Right renal pelvis (tissue), 4 donors: ENCODE results near the gene C16orf74. TPM values are rescaled to one million over a fixed set of nuclear protein-coding genes. Genes with fewer than 3 reads are reported as not detected.

Experiments used
- DNase-seq, 4 donors: peaks; one replicate each; pipeline ENCODE4 v3.0.0-alpha.2; 2013; ENCODE audit warnings: low read depth in 4 of 4, low spot score in 3 of 4, missing footprints in 1 of 4
- polyA plus RNA-seq, 4 donors: library from polyadenylated mRNA; unstranded; fragments of 120-200 nt; gene quantifications; one replicate each; pipeline ENCODE4 v1.2.1, GENCODE V29; 2013; ENCODE audit not compliant: insufficient read length in 4 of 4

C16orf74 gene
- 1 to 10 TPM; 2.9 to 4.2 (median 3.3) TPM for polyA plus RNA-seq

DNA sequence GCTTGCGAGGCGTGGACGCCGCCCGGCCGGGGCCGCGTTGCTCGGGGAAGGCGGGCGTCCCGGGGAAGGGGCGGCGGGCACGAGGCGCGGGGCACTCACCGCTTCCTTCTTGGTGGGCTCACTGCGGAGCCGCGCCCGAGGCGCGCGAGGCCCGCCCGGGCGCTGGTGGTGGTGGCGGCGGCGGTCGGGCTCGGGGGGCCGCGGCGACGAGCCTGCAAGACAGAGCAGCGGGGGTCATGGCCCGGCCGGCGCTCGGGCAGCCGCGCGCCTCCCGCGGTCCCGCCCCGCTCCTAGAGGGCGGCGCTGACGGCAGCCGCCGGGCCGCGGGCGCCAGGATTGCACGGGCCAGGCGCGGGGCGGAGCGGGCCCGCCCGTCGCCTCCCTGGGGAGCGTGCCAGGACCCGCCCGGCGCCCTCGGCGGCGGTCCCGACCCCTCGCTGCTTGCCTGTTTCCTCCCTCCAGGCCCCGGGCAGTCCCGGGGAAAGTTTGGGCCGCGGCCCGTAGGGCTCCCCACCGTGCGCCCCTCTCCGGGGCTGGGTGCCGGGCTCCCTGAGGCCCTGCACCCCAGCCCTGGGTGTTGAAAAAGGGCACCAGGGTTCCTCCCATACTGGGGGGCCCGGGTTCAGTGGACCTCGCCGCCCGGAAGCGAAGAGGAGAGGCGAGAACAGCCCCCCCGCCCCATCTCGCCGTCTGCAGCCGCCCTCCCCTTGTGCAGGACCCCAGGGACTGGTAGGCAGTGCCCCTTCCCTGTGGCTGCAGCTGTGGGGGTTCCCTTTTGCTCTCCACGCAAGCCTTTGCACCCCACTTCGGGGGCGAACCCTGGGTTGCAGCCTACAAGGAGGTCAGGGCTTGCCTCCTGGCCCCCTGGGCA is at the start of gene C16orf74:
Gene C16orf74 (minus strand): TSS at position 270 of the 871 bp plus-strand sequence. CDS start 15,879 bp downstream, outside the sequence.
- DNase-seq: no peak

DNA sequence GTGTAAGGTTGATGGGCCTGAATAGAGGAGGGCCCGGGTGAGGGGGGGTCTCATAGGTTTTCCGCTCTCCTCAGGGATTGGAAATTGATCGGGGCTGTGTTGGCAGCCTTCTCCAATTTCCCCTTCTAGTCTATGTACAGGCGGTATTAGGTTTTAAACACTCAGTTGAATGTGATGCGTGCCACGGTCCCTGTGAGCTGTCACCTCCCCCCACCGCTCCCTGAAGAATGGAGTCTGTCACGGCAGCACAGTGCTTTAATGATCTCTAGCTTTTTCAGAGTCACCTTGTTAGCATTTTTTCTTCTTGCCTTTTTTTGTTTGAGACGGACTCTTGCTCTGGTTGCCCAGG is 49.4 kb upstream of the C16orf74 start:
- DNase-seq: no peak

GRCh38 chr16:85799497-85800320 is 48.8 kb upstream of the C16orf74 start, which contains the start of the genes COX4I1 and EMC8:
TSS of gene COX4I1 (plus strand) at chr16:85799695. CDS start at chr16:85801206, 1,511 bp downstream.
TSS of gene EMC8 (minus strand) at chr16:85799544. CDS start at chr16:85799295, 249 bp downstream.
- peak; percentile 84 to 89 (median 88) for DNase-seq

GRCh38 chr16:85798901-85799496 is 48.1 kb upstream of the C16orf74 start:
- DNase-seq: no peak

GRCh38 chr16:85798283-85798776 is 47.4 kb upstream of the C16orf74 start:
- DNase-seq: no peak

GRCh38 chr16:85796599-85796998 is 45.7 kb upstream of the C16orf74 start:
- DNase-seq: no peak

GRCh38 chr16:85796152-85796551 is 45.3 kb upstream of the C16orf74 start:
- DNase-seq: no peak

GRCh38 chr16:85794696-85795095 is 43.8 kb upstream of the C16orf74 start:
- DNase-seq: no peak

- no peak for DNase-seq
Measured at GRCh38 chr16:85793662-85794298, 42.9 kb upstream of the C16orf74 start.

DNA sequence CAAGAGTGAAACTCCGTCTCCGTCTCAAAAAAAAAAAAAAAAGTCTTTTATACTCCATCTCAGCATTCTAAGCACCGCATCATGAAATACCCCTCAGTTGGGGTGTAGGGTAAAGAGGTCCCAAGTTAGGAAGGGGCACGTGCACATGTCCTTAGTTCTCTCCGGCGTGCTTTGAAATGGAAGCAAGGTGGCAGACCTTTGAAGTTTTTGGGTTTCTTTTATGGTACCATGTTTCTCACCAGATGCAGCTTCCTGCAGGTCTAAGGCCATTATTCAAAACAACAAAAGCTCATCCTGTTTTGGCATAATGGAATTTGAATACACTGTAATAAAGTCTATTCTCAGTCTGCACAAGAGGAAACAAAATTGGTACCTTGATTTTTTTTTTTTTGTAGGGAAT is 38.9 kb upstream of the C16orf74 start:
- no peak for DNase-seq

GRCh38 chr16:85788819-85789218 is 37.9 kb upstream of the C16orf74 start:
- no peak for DNase-seq

DNA sequence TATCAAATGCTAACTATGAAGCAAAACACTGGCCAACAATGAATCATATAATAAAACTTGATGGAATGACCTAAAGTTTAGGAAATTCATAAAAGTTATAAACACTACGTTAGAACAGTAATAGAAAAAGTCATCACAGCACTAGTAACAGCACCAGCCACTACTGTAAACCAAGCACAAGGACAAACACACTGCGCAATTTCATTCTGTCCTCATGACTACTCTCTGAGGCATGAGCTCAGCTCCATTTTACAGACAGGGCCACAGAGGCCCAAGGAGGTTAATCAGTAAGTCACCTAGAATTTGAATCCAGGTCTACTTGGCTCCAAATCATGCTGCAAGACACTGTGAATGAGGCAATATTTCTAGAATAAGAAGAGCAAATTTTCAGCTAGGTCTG is 35.0 kb upstream of the C16orf74 start:
- no peak for DNase-seq

DNA sequence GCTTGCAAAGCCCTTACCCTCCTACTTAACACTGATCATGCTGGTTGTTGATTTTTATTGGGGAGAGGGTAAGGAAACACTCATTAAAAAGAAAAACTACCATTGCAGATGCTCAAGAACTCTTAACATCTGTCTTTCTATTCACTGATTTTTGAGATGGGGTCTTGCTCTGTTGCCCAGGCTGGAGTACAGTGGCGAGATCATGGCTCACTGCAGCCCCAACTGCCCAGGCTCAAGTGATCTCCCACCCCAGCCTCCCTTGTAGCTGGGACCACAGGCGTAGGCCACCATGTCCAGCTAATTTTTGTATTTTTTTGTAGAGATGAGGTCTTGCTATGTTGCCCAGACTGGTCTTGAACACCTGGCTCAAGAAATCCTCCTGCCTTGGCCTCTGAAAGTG is 33.9 kb upstream of the C16orf74 start:
- DNase-seq: no peak

DNA sequence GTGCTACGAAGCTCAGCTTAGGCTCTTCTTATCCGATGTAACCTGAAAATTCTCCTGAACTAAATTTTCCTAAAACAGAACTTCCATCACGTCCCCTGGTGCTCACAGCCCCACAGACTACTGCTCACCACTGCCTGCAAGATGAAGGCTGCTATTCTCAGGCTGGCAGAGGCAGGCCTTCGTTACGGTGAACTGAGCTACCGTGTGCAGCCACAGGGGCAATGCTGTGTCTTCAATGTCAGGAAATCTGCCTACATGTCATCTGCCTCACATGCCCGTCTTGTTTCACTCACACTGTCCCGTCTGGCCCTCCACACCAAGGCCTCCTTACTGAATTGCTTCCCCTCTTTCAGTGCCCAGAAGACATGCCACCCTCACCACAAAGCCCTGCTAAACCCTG is 32.5 kb upstream of the C16orf74 start:
- DNase-seq: no peak

DNA sequence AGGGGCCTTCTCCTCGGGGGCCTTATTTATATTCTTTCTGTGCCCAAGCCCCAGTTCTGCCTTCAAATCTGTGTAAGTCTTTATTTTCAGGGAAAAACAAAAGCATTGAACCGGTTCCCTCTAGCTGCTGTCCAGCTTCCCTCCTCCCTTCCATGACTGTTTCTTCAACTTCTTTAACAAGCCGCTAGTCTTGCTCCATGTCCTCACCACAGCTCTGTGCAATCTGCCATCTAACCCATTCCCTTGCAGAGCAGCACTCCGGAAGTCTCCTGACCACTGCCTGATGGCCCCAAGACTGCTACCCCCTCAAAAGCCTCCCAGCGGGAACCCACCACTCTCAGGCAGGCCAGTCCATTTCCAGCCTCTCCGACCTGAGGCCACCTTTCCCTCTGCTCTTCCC is 31.6 kb upstream of the C16orf74 start:
- no peak for DNase-seq

- DNase-seq: no peak
Measured at GRCh38 chr16:85781695-85782370, 30.9 kb upstream of the C16orf74 start.

GRCh38 chr16:85781156-85781555 is 30.3 kb upstream of the C16orf74 start:
- DNase-seq: no peak

DNA sequence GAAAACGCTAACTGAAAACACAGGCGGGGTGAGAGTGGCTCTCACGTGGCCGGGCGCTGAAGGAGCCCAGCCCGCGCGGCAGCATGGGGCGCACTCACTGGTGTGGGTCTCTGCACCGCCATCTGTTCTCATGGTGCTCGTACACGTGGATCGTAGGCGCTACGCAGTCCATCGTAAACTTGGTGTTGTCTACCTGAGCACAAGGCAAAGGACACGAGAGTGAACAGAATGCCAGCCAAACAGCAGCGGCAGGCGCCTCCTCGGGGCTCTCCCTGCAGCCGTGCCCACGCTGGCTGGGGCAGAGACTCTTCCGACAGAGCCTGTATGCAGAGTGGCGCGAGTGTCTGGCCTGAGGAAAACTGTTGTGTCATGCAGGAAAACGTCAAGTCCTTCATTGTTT is 29.4 kb upstream of the C16orf74 start:
- no peak for DNase-seq

DNA sequence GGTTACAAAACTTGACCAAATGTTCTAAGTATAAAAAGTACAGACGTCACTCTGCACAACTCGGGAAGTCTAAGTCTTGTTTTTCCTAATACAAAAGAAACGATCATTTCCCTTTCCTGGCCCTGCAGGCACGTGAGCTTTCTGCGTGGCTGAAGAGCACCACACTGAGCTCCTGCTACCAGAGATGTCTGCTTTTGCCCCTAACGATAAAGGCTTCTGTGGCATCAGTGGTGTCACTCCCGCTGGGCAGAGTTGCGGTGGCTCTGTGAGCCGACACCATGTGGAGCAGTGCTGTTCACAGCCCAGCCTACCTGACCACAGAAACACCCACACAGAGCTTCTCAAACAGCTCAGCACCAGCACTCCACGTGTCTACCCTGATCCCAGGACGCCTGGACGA is 28.0 kb upstream of the C16orf74 start:
- DNase-seq: no peak
